ENCODE data around the gene SEC31B.

Gene SEC31B

GRCh38 chr10:100510533-100511308, 8.9 kb downstream of the SEC31B start:
- H3K4me3 ChIP-seq (ENCODE audit: low read length in 2 of 2): no peak overlapping the region
- no peak overlapping the region for H3K27ac ChIP-seq (ENCODE audit: low read length)

GRCh38 chr10:100509241-100509840, 10.3 kb downstream of the SEC31B start:
- Histone ChIP-seq H3K36me3 (ENCODE audit: control insufficient read depth in 2 of 2, insufficient read depth in 2 of 2, low read length in 2 of 2) (peaks cover 29 to 36% of the 10 kb centered on the region in 2 donors), H3K9ac (ENCODE audit: low read length in 2 of 2) (no peak overlapping the region), H3K4me3 (ENCODE audit: low read length in 2 of 2) (no peak overlapping the region), H3K27me3 (ENCODE audit: control insufficient read depth in 1 of 2, insufficient read depth in 2 of 2, low read length in 2 of 2) (no peaks in the 10 kb centered on the region), H3K9me3 (ENCODE audit: control insufficient read depth in 2 of 2, low read length in 2 of 2) (no peaks in the 10 kb centered on the region), H3K4me1 (ENCODE audit: control insufficient read depth, insufficient read depth, low read length) (no peaks in the 10 kb centered on the region), H3K27ac (ENCODE audit: low read length) (no peak overlapping the region)

More at GRCh38 chr10:100510533-100511308, 8.9 kb downstream of the SEC31B start:
- no peaks in the 10 kb centered on the region for H3K9me3 ChIP-seq (ENCODE audit: control insufficient read depth in 2 of 2, low read length in 2 of 2)
- H3K36me3 ChIP-seq (ENCODE audit: control insufficient read depth in 2 of 2, insufficient read depth in 2 of 2, low read length in 2 of 2): peaks cover 23 to 29% of the 10 kb centered on the region in 2 donors
- no peak overlapping the region for H3K9ac ChIP-seq (ENCODE audit: low read length in 2 of 2)
- no peaks in the 10 kb centered on the region for H3K4me1 ChIP-seq (ENCODE audit: control insufficient read depth, insufficient read depth, low read length)
- H3K27me3 ChIP-seq (ENCODE audit: control insufficient read depth in 1 of 2, insufficient read depth in 2 of 2, low read length in 2 of 2): no peaks in the 10 kb centered on the region

- no peak overlapping the region for H3K27ac ChIP-seq (ENCODE audit: low read length)
- peaks cover 29 to 36% of the 10 kb centered on the region in 2 donors for H3K36me3 ChIP-seq (ENCODE audit: control insufficient read depth in 2 of 2, insufficient read depth in 2 of 2, low read length in 2 of 2)
- H3K4me3 ChIP-seq (ENCODE audit: low read length in 2 of 2): no peak overlapping the region
- no peaks in the 10 kb centered on the region for H3K4me1 ChIP-seq (ENCODE audit: control insufficient read depth, insufficient read depth, low read length)
- no peak overlapping the region for H3K9ac ChIP-seq (ENCODE audit: low read length in 2 of 2)
- H3K9me3 ChIP-seq (ENCODE audit: control insufficient read depth in 2 of 2, low read length in 2 of 2): no peaks in the 10 kb centered on the region
- no peaks in the 10 kb centered on the region for H3K27me3 ChIP-seq (ENCODE audit: control insufficient read depth in 1 of 2, insufficient read depth in 2 of 2, low read length in 2 of 2)
Observed at GRCh38 chr10:100508691-100509150, 10.9 kb downstream of the SEC31B start.

- no peak overlapping the region for H3K9ac ChIP-seq (ENCODE audit: low read length in 2 of 2)
- H3K9me3 ChIP-seq (ENCODE audit: control insufficient read depth in 2 of 2, low read length in 2 of 2): no peaks in the 10 kb centered on the region
- H3K36me3 ChIP-seq (ENCODE audit: control insufficient read depth in 2 of 2, insufficient read depth in 2 of 2, low read length in 2 of 2): peaks cover 29 to 36% of the 10 kb centered on the region in 2 donors
- H3K27ac ChIP-seq (ENCODE audit: low read length): no peak overlapping the region
- H3K27me3 ChIP-seq (ENCODE audit: control insufficient read depth in 1 of 2, insufficient read depth in 2 of 2, low read length in 2 of 2): no peaks in the 10 kb centered on the region
- no peaks in the 10 kb centered on the region for H3K4me1 ChIP-seq (ENCODE audit: control insufficient read depth, insufficient read depth, low read length)
- H3K4me3 ChIP-seq (ENCODE audit: low read length in 2 of 2): no peak overlapping the region
Observed at GRCh38 chr10:100508266-100508665, 11.4 kb downstream of the SEC31B start.

- H3K4me1 ChIP-seq (ENCODE audit: control insufficient read depth, insufficient read depth, low read length): no peaks in the 10 kb centered on the region
- no peak overlapping the region for H3K9ac ChIP-seq (ENCODE audit: low read length in 2 of 2)
- H3K9me3 ChIP-seq (ENCODE audit: control insufficient read depth in 2 of 2, low read length in 2 of 2): no peaks in the 10 kb centered on the region
- H3K36me3 ChIP-seq (ENCODE audit: control insufficient read depth in 2 of 2, insufficient read depth in 2 of 2, low read length in 2 of 2): peaks cover 25 to 36% of the 10 kb centered on the region in 2 donors
- no peaks in the 10 kb centered on the region for H3K27me3 ChIP-seq (ENCODE audit: control insufficient read depth in 1 of 2, insufficient read depth in 2 of 2, low read length in 2 of 2)
- H3K27ac ChIP-seq (ENCODE audit: low read length): no peak overlapping the region
- H3K4me3 ChIP-seq (ENCODE audit: low read length in 2 of 2): no peak overlapping the region
Observed at GRCh38 chr10:100507357-100507732, 12.3 kb downstream of the SEC31B start.

- no peaks in the 10 kb centered on the region for H3K9me3 ChIP-seq (ENCODE audit: control insufficient read depth in 2 of 2, low read length in 2 of 2)
- H3K36me3 ChIP-seq (ENCODE audit: control insufficient read depth in 2 of 2, insufficient read depth in 2 of 2, low read length in 2 of 2): peaks cover 29 to 42% of the 10 kb centered on the region in 2 donors
- H3K9ac ChIP-seq (ENCODE audit: low read length in 2 of 2): no peak overlapping the region
- no peaks in the 10 kb centered on the region for H3K27me3 ChIP-seq (ENCODE audit: control insufficient read depth in 1 of 2, insufficient read depth in 2 of 2, low read length in 2 of 2)
- H3K4me3 ChIP-seq (ENCODE audit: low read length in 2 of 2): no peak overlapping the region
- H3K4me1 ChIP-seq (ENCODE audit: control insufficient read depth, insufficient read depth, low read length): no peaks in the 10 kb centered on the region
- no peak overlapping the region for H3K27ac ChIP-seq (ENCODE audit: low read length)
Observed at GRCh38 chr10:100506596-100507356, 12.9 kb downstream of the SEC31B start.

GRCh38 chr10:100505164-100505563, 14.5 kb downstream of the SEC31B start:
- no peaks in the 10 kb centered on the region for H3K9me3 ChIP-seq (ENCODE audit: control insufficient read depth in 2 of 2, low read length in 2 of 2)
- H3K4me3 ChIP-seq (ENCODE audit: low read length in 2 of 2): no peak overlapping the region
- no peak overlapping the region for H3K9ac ChIP-seq (ENCODE audit: low read length in 2 of 2)
- H3K27ac ChIP-seq (ENCODE audit: low read length): no peak overlapping the region
- peaks cover 27 to 45% of the 10 kb centered on the region in 2 donors for H3K36me3 ChIP-seq (ENCODE audit: control insufficient read depth in 2 of 2, insufficient read depth in 2 of 2, low read length in 2 of 2)
- no peaks in the 10 kb centered on the region for H3K27me3 ChIP-seq (ENCODE audit: control insufficient read depth in 1 of 2, insufficient read depth in 2 of 2, low read length in 2 of 2)
- H3K4me1 ChIP-seq (ENCODE audit: control insufficient read depth, insufficient read depth, low read length): no peaks in the 10 kb centered on the region

GRCh38 chr10:100504096-100504495, 15.6 kb downstream of the SEC31B start:
- no peaks in the 10 kb centered on the region for H3K9me3 ChIP-seq (ENCODE audit: control insufficient read depth in 2 of 2, low read length in 2 of 2)
- peaks cover 38 to 53% of the 10 kb centered on the region in 2 donors for H3K36me3 ChIP-seq (ENCODE audit: control insufficient read depth in 2 of 2, insufficient read depth in 2 of 2, low read length in 2 of 2)
- H3K4me3 ChIP-seq (ENCODE audit: low read length in 2 of 2): no peak overlapping the region
- H3K4me1 ChIP-seq (ENCODE audit: control insufficient read depth, insufficient read depth, low read length): no peaks in the 10 kb centered on the region
- no peak overlapping the region for H3K9ac ChIP-seq (ENCODE audit: low read length in 2 of 2)
- no peak overlapping the region for H3K27ac ChIP-seq (ENCODE audit: low read length)
- H3K27me3 ChIP-seq (ENCODE audit: control insufficient read depth in 1 of 2, insufficient read depth in 2 of 2, low read length in 2 of 2): no peaks in the 10 kb centered on the region

- Histone ChIP-seq H3K9ac (ENCODE audit: low read length in 2 of 2) (no peak overlapping the region), H3K4me1 (ENCODE audit: control insufficient read depth, insufficient read depth, low read length) (no peaks in the 10 kb centered on the region), H3K27ac (ENCODE audit: low read length) (no peak overlapping the region), H3K36me3 (ENCODE audit: control insufficient read depth in 2 of 2, insufficient read depth in 2 of 2, low read length in 2 of 2) (peaks cover 40 to 64% of the 10 kb centered on the region in 2 donors), H3K27me3 (ENCODE audit: control insufficient read depth in 1 of 2, insufficient read depth in 2 of 2, low read length in 2 of 2) (no peaks in the 10 kb centered on the region), H3K4me3 (ENCODE audit: low read length in 2 of 2) (no peak overlapping the region), H3K9me3 (ENCODE audit: control insufficient read depth in 2 of 2, low read length in 2 of 2) (no peaks in the 10 kb centered on the region)
Observed at GRCh38 chr10:100502926-100503494, 16.7 kb downstream of the SEC31B start.

- no peak overlapping the region for H3K27ac ChIP-seq (ENCODE audit: low read length)
- no peaks in the 10 kb centered on the region for H3K9me3 ChIP-seq (ENCODE audit: control insufficient read depth in 2 of 2, low read length in 2 of 2)
- H3K4me1 ChIP-seq (ENCODE audit: control insufficient read depth, insufficient read depth, low read length): no peaks in the 10 kb centered on the region
- H3K9ac ChIP-seq (ENCODE audit: low read length in 2 of 2): no peak overlapping the region
- H3K36me3 ChIP-seq (ENCODE audit: control insufficient read depth in 2 of 2, insufficient read depth in 2 of 2, low read length in 2 of 2): peaks cover 48 to 66% of the 10 kb centered on the region in 2 donors
- H3K27me3 ChIP-seq (ENCODE audit: control insufficient read depth in 1 of 2, insufficient read depth in 2 of 2, low read length in 2 of 2): no peaks in the 10 kb centered on the region
- H3K4me3 ChIP-seq (ENCODE audit: low read length in 2 of 2): no peak overlapping the region
Observed at GRCh38 chr10:100501423-100501822, 18.2 kb downstream of the SEC31B start.
